Stimulated activated CD8-positive, alpha-beta memory T cell treated with anti-CD3 and anti-CD28 coated beads, Interleukin-15, amount 100 ng/mL, for 4 hours (primary cell): ENCODE results near the gene GPBP1L1.
"Not testable (repeated sequence)": the region's sequence is repeated elsewhere in the genome, so short reads cannot be mapped to it uniquely, and the experiment has no call there.

Source experiments
- DNase-seq, 2 donors: peaks; one replicate each; pipeline ENCODE4 v3.0.0-alpha.2; 2020; ENCODE audit warnings: low read depth in 2 of 2

The GPBP1L1 gene

DNA sequence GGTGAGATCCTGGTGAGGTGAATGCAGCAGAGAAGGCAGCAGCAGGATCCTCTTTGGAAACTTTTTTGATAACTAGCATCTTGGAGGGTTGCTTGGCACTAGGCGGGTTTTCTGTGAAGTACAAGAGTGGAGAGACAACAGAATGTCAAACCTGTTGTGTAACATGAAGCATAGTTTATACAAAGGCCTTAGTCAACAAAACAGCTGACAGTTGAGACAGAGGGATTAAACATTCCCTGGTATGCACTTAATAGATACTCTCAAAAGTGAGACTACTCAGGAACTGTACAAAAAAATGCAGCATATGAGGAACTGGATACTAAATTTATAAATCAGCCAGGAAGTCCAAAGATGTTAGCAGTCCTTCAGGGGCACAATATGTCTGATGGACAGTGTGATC, 46.0 kb downstream of the GPBP1L1 start:
- DNase-seq: no peak

DNA sequence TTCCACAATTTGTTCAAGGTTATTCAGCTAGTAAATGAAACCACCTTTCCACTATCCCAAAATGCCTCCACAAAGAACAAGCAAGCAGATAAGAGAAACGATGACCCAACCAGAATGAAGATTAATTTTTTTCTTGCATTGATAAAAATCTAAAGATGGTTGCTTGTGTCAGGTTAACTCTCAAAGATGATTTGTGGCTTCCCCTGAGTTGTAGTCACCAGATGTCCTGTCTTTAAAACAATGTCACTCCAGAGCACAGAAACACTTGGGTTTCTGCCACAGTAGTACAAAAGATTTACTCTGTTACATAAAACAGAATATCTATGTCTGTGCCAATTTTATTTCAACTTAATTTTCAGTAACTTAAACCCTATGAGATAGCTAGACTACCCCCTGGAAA, 51.1 kb downstream of the GPBP1L1 start:
- DNase-seq: no peak

- DNase-seq: no peak
Observed at GRCh38 chr1:45630429-45630828, 55.9 kb downstream of the GPBP1L1 start.

- no peak for DNase-seq
Observed at GRCh38 chr1:45629035-45629434, 57.3 kb downstream of the GPBP1L1 start.

DNA sequence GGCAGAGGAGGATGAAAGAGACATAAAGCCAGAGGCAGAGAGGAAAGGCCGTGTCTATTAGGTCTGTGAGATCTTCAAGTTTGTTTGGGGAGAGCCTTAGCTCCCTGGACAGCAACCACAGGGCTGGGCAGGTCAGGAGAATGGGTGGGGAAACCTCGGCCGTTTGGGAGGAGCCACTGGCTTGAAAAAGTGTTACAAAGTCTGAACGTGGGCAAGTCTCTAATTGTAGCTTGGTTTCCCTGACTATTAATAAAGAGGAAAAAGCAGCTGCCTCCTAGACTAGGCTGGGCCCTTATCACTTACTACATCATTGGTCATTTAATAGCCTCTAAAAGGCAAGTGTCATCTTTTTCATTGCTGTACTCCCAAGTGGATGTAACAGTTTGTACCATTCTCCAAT, 62.4 kb downstream of the GPBP1L1 start, which contains the start of gene CCDC17:
Gene CCDC17, minus strand, starts transcription at position 83 of the 400 bp plus-strand sequence. CDS start 145 bp downstream, outside the sequence.
- no peak for DNase-seq

DNA sequence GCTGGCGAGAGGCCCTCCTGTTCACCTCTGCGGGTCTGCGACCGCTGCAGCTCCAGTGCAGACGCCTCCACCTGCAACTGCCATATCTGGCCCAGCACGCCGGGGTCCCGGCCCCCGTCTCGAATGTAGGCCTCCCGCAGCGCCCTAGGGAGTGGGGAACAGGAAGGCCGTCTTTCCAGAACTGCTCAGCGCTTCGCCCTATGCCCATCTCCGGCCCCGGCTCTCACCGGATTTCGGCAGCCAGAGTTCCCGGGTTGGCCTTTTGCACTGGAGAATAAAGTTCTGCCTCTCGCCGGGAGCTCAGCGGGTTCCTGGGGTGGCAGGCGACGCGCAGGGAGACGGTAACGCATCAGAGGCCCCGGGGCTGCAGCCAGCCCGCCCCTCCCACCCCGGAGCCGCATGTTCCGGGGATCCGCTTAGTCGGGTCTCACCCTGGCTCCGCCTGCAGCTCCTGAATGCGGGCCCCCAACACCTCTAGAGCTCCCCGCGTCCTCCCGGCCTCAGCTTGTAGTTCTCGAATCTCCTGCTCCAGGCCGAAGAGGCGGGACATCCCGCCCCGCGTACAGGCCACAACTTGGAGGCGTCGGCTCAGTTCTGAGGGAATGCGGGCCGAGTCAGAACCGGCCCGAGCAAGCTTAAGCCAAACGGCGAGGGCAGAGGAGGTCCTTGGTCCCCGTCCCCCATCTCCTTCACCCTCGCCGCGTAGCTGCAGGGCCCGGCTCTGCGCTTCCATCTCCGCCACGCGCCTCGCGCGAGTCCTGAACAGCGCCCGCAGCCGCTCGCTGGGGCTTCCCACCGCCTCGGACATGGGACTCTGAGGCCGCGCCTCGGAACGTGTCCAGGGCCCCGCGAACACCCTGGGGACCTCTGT, 63.6 kb downstream of the GPBP1L1 start:
- no peak for DNase-seq

DNA sequence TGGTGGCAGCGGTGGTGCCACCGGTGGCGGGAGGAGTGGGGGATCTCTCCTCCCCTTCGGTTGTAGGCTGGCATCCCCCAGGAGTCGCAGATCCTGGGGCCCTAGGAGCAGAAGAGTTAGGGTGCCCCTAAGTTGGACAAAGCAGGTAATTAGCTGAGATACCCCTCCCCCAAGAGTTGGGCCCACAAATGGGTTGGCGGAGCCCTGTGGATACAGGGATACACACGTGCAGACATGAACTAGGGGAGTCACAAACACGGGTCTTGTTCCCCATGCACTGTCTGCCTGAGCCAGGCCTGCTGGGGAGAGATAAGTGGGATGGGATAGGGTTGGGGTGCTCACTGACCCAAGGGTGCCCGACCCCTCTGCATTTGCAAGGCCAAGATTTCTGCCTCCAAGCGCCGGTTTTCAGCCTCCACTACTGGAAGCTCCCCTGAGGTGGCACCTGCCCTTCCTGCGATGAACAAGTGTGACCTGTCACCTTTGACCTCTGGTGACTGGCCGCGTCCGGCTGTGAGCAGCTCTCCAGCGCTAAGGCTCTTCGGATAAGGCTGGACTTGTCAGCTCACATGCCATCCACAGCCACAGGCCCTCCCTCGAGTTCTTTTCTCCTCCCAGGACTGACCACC, 64.3 kb downstream of the GPBP1L1 start:
- no peak for DNase-seq

DNA sequence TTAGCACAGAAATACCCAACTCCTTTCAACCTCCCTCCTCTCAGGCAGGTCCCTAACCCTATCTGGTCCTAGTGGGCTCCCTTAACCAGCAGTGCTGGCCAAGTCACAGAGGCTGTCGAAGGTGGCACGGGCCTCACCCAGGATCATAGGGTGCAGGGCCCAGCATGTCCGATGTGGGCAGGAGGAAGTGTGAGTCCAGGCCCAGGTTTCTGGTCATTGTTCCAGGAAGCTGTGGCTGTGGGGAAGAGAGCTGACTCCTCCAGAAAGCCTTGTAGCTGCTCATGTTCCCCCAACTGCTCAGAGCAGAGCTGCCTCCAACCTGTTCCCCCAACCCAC, 64.9 kb downstream of the GPBP1L1 start:
- DNase-seq: no peak

- no peak for DNase-seq
Observed at GRCh38 chr1:45620588-45621500, 65.5 kb downstream of the GPBP1L1 start.

- no peak for DNase-seq
Observed at GRCh38 chr1:45619149-45619921, 67.0 kb downstream of the GPBP1L1 start.

DNA sequence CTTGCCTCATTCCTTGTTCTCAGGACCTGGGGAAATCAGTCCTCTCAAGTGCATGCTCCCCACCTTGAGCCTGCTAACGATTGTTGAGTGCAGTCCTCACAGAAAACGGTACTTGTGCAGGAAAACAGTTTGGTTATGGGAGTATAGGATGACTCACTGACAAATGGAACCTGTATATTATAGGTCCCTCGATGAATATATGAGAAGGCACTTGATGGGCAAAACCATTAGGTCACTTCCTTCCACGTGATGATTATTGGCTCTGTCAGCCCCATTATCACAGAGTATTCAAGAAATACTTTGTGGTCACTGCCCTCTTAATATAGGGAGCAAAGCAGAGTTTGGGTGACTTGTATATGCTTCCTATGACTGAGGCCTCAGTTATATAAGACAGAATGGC, 68.7 kb downstream of the GPBP1L1 start:
- DNase-seq: no peak

GRCh38 chr1:45615885-45616284, 70.4 kb downstream of the GPBP1L1 start:
- no peak for DNase-seq

DNA sequence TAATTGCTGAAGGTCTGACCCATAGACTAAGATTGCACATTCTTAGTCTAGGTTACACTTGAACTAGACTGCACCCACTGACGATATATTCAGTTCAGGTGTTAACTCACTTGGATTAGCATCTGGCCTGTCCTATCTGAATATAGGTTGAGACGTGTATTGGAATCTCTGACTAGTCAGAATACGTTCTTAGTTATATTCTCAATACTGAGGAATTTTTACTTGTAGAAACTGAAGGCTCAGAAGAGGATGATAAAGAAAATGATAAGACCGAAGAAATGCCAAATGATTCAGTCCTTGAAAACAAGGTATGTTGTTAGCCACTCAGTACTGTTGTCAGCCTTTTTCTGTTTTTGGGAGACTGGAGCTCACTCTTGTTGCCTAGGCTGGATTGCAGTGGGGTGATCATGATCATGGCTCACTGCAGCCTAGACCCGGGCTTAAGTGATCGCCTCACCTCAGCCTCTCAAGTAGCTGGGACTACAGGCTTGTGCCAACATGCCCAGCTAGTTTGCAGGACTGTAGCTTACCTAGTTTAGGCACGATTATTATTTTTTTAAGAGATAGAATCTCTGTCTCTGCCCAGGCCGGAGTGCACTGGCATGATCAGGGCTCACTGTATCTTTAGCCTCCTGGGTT, 73.3 kb downstream of the GPBP1L1 start:
- no peak for DNase-seq

- DNase-seq: no peak
Observed at GRCh38 chr1:45610589-45611226, 75.6 kb downstream of the GPBP1L1 start.

GRCh38 chr1:45608175-45609156, 77.9 kb downstream of the GPBP1L1 start:
- DNase-seq: no peak

DNA sequence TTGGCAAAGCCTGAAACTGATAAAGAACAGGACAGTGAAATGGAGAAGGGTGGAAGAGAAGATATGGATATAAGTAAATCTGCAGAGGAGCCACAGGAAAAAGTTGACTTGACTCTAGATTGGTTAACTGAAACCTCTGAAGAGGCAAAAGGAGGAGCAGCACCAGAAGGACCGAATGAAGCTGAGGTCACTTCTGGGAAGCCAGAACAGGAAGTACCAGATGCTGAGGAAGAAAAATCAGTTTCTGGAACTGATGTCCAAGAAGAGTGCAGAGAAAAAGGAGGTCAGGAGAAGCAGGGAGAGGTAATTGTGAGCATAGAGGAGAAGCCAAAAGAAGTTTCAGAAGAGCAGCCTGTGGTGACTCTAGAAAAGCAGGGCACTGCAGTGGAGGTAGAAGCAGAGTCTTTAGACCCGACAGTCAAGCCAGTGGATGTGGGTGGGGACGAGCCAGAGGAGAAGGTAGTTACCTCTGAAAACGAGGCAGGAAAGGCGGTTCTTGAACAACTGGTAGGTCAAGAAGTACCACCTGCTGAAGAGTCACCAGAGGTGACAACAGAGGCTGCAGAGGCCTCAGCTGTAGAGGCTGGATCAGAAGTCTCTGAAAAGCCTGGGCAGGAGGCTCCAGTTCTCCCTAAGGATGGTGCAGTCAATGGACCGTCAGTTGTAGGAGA, 78.8 kb downstream of the GPBP1L1 start:
- DNase-seq: no peak

DNA sequence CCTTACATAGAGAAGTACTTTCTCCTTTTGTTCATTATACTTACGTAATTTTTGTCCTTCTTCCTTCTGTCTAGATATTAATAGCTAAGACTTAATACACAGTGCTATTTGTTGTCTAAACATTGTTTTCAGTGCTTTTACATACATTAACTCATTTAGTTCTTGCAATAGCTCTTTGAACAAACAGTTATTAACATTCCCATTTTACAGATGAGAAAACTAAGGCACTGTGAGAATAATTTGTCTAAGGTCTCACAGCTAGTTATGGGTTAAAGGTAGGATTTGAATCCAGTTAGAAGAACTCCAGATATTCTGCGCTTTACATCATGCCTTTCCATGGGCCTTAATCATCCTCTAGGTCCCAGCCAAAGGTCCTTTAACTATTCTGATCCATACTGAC, 82.1 kb downstream of the GPBP1L1 start:
- no peak for DNase-seq

GRCh38 chr1:45596765-45597164, 89.6 kb downstream of the GPBP1L1 start:
- not testable (repeated sequence) for DNase-seq

GRCh38 chr1:45594412-45594811, 91.9 kb downstream of the GPBP1L1 start:
- no peak for DNase-seq
